GM12875 (cell line): ENCODE data around the gene KCTD2.

ENCODE experiments used
- H3K4me3 ChIP-seq: one replicate; pipeline ENCODE4 v1.5.1; 2011; ENCODE audit warnings: low read depth, low read length, control low read depth
- TF ChIP-seq, protein P1 (sequence below): IDR thresholded peaks from 2 replicates; pipeline ENCODE4 v1.5.1; 2011; ENCODE audit warnings: low read depth, mild to moderate bottlenecking, control low read depth, inconsistent platforms, low read length, moderate library complexity, borderline replicate concordance; ENCODE audit not compliant: insufficient read depth

The KCTD2 gene

GRCh38 chr17:75011401-75012095 is 35.5 kb upstream of the KCTD2 start:
- TF ChIP-seq, protein P1, sequence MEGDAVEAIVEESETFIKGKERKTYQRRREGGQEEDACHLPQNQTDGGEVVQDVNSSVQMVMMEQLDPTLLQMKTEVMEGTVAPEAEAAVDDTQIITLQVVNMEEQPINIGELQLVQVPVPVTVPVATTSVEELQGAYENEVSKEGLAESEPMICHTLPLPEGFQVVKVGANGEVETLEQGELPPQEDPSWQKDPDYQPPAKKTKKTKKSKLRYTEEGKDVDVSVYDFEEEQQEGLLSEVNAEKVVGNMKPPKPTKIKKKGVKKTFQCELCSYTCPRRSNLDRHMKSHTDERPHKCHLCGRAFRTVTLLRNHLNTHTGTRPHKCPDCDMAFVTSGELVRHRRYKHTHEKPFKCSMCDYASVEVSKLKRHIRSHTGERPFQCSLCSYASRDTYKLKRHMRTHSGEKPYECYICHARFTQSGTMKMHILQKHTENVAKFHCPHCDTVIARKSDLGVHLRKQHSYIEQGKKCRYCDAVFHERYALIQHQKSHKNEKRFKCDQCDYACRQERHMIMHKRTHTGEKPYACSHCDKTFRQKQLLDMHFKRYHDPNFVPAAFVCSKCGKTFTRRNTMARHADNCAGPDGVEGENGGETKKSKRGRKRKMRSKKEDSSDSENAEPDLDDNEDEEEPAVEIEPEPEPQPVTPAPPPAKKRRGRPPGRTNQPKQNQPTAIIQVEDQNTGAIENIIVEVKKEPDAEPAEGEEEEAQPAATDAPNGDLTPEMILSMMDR = no peak
- H3K4me3 ChIP-seq = no peak overlapping the region

DNA sequence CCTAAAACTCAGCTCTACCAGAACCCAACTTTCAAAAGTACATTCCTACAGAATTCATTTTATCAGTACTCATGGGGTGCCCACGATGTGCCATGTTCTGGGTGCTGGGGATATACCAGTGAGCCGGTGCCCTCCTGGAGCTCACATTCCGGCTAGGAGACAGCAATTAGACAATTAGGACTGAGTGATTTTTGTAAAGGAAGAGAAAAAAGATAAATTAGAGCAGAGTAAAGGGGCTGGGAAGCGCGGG is 35.0 kb upstream of the KCTD2 start:
- TF ChIP-seq, protein P1 = no peak
- peak overlapping the region; percentile 48 for H3K4me3 ChIP-seq

DNA sequence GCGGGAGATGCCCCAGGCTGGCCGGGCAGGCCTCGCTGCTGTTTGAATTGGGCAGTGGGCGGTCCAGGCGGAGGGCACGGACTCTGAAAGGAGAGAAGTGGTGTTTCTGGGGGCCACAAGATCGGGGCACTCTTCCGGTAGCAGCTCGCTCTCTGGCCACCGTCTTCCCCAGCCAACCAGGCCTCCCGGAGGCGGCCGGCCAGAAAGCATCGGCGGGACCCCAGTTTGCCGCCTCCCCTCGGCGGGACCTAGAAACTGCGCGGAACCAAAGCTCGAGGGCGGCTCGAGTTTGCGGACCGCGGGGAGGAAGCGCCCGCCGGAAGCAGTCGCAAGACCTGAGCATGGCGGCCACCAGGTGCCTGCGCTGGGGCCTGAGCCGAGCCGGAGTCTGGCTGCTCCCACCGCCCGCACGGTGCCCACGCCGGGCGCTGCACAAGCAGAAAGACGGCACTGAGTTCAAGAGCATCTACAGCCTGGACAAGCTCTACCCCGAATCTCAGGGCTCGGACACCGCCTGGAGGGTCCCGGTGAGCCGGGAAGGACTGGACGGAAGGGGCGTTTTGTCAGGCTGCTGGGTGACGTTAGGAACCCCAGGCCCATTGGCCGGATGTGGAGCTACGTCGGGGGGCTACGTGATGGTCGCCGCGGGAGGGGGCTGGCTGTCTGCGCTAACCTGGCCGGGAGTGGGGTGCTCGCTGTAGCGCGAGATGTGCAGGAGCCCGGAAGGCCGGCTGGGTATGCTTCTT is 34.5 kb upstream of the KCTD2 start, which contains the start of gene MRPL58:
Gene MRPL58, plus strand, starts transcription at position 325 of the 746 bp plus-strand sequence. Its CDS starts 17 bp downstream, at position 342.
- H3K4me3 ChIP-seq = peak within 1 kb of the TSS; percentile 48
- TF ChIP-seq, protein P1 = peak; percentile 40; the same call in 1 of the 2 replicates

DNA sequence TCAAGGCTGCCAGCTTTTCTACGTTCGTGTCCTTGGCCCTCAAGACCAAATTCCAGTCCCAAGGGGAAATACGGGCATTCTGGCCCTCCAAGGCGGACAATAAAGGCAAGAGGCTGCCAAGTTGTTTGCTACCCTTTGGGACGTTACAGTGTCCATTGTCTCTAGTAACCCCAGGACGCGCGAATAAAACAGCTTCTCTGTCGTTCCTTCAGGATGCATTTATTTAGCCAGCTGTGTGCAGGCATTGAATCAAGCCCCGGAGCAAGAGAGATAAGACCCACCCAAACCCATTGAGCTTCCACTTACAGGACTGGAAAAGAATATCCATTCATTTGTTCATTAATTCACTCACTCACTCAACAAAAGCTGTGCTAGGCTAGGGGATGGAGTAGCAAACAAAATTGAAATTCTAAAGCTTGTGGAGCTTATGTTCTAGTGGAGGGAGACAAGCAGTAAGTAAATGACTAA is 33.9 kb upstream of the KCTD2 start:
- TF ChIP-seq, protein P1 = no peak
- H3K4me3 ChIP-seq = peak overlapping the region; percentile 48

DNA sequence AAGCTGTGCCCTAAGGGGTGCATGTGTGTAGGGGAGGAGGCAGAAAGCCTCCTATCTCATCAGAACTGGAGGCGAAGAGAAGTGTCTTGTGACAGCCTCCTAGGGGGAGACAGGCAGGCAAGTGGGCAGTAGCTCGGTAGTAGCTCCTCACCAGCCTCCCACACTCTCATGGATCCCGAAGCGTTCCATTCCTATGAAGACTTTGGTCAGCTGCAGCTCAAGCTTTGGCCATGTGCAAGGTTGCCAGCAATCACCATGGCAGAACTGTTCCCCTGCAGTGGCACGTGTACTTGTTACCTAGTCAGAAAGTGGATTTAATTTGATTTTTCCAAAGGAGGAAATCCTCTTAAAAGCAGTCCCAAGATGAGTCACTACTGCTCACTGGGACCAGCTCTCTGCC is 27.9 kb upstream of the KCTD2 start:
- TF ChIP-seq, protein P1 = no peak
- no peak overlapping the region for H3K4me3 ChIP-seq

GRCh38 chr17:75019710-75020109 is 27.3 kb upstream of the KCTD2 start:
- TF ChIP-seq, protein P1 = no peak
- no peak overlapping the region for H3K4me3 ChIP-seq
